Prostate gland (tissue), 2 donors: Measurements from ENCODE around the gene LRRC28. TPM values are rescaled to one million over a fixed set of nuclear protein-coding genes. Genes with fewer than 3 reads are reported as not detected.
"Not testable (repeated sequence)": the region's sequence is repeated elsewhere in the genome, so short reads cannot be mapped to it uniquely, and the experiment has no call there.

ENCODE experiments used
- DNase-seq: peaks from one replicate; pipeline ENCODE4 v3.0.0-alpha.2; 2019; ENCODE audit warnings: low spot score
- H3K27ac ChIP-seq, 2 donors: fragments of 200-600 bp; sonication (generic); 2 replicates each; pipeline ENCODE4 v1.5.1; 2017 to 2019
- H3K27me3 ChIP-seq: fragments of 200-600 bp; sonication (generic); replicated peaks from 2 replicates; pipeline ENCODE4 v1.5.1; 2019; ENCODE audit not compliant: insufficient read depth
- H3K36me3 ChIP-seq, 2 donors: fragments of 200-600 bp; sonication (generic); 1 replicate in 1 of 2; 2 replicates in 1 of 2; pipeline versions ENCODE4 v1.5.1 to v1.8.1; 2017 to 2019
- H3K4me1 ChIP-seq: fragments of 200-600 bp; sonication (generic); replicated peaks from 2 replicates; pipeline ENCODE4 v1.5.1; 2019
- H3K4me3 ChIP-seq, 2 donors: fragments of 200-600 bp; sonication (generic); 2 replicates each; pipeline ENCODE4 v1.5.1; 2017 to 2019
- H3K9me3 ChIP-seq: fragments of 200-600 bp; sonication (generic); 2 replicates; pipeline ENCODE4 v1.5.1; 2017
- POLR2A ChIP-seq: fragments of 450-650 bp; IDR thresholded peaks from one replicate; pipeline ENCODE4 v1.6.1; 2016; ENCODE audit warnings: antibody characterized with exemption, mild to moderate bottlenecking
- POLR2AphosphoS5 ChIP-seq: sonication (generic); formaldehyde crosslinking; IDR thresholded peaks from one replicate; pipeline ENCODE4 v1.6.1; 2017; ENCODE audit warnings: antibody characterized with exemption
- WGBS: methylation state at CpG from one replicate; pipeline ENCODE4 v1.1.5; 2018; 5-methylcytosine and 5-hydroxymethylcytosine counted together
- intact Hi-C: fragments of 100-400 bp; cut with DNase I; formaldehyde crosslinking; loops from one replicate; pipeline ENCODE4 v1.14.2; 2022
- total RNA-seq, 2 donors: library from RNA; depleted of rRNA; stranded (reverse); fragments of >200 nt; gene quantifications; one replicate each; pipeline ENCODE4 v1.1.0, GENCODE V29; 2016
- TF ChIP-seq, protein P1 (sequence below), 4 experiments: fragments of 200-600 bp in 2 of 4; fragments of 450-650 bp in 2 of 4; sonication (generic) in 2 of 4; IDR thresholded peaks; 1 replicate in 3 of 4; 2 replicates in 1 of 4; pipeline ENCODE4 v1.5.1; 2016 to 2019; ENCODE audit warnings: antibody characterized with exemption in 4 of 4, mild to moderate bottlenecking in 2 of 4, moderate library complexity in 2 of 4

The LRRC28 gene
- total RNA-seq, 2 donors from 2014 or later = 16.0 to 36.8 TPM

DNA sequence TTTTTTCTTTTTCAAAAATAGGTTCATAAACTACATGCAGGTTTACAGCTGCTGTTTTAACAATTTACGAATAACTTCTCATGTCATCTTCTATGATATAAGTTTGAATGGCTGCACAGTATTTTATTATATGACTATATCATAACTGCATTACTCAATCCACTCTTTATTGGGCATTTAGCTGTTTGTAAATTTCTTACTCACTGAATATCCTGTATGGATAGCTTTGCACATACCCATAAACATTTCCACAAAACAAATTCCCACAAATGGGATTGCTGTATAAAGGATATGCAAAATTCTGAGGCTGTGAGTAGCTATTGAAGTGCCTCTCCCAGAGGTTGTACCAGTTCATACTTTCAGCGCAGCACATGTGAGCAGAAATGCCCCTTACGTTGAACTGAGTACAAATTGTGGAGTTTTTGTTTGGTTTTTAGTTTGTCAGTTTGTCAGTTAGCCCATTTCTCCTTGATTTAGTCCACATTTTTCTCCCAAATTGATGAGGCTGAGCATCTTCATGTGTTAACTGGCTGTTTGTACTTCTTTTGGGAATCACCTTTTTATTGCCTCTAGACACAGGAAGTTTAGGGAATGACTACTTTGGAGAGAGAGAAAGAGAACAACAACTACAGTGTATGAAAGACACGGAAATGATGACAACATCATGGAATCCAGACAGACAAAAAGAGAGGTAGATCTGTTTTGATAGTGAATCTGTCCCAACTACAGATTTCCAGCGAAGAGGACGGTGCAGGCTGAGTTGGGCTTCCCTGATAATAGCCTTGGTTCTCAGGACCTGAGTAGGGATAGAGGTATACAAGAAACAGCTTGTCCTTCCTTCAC, 26.7 kb upstream of the LRRC28 start:
- no peaks in the 10 kb centered on the region for H3K27me3 ChIP-seq
- no peak overlapping the region for H3K27ac ChIP-seq
- WGBS = 85% methylated on average over 6 of the region's 6 CpGs
- no peaks in the 10 kb centered on the region for H3K36me3 ChIP-seq
- no peak for DNase-seq
- H3K4me1 ChIP-seq = no peaks in the 10 kb centered on the region
- H3K4me3 ChIP-seq = no peak overlapping the region
- intact Hi-C loops = no loop called here
- no peak for TF ChIP-seq POLR2AphosphoS5
- TF ChIP-seq, protein P1, sequence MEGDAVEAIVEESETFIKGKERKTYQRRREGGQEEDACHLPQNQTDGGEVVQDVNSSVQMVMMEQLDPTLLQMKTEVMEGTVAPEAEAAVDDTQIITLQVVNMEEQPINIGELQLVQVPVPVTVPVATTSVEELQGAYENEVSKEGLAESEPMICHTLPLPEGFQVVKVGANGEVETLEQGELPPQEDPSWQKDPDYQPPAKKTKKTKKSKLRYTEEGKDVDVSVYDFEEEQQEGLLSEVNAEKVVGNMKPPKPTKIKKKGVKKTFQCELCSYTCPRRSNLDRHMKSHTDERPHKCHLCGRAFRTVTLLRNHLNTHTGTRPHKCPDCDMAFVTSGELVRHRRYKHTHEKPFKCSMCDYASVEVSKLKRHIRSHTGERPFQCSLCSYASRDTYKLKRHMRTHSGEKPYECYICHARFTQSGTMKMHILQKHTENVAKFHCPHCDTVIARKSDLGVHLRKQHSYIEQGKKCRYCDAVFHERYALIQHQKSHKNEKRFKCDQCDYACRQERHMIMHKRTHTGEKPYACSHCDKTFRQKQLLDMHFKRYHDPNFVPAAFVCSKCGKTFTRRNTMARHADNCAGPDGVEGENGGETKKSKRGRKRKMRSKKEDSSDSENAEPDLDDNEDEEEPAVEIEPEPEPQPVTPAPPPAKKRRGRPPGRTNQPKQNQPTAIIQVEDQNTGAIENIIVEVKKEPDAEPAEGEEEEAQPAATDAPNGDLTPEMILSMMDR (IDR thresholded peaks at IDR 0.05) = no peak
- TF ChIP-seq POLR2A = no peak
- no peaks in the 10 kb centered on the region for H3K9me3 ChIP-seq

DNA sequence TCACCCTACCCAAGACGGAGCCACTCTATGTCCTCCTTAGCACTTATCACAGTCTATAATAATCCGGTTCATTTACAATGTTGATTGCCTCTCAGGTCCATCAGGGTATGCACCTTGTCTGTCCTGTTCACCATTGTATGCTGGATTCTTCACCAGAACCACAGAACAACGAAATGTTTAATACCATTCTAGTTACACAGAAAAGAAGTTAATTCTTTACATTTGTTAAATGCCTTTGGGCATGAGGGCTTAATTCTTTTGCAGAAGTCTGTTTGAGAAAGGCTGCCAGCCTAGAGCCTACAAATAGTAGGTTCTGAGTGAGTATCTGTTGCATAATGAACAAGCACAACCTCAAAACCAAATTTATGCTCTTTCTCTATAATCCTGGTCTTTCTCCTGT, 24.5 kb upstream of the LRRC28 start:
- H3K9me3 ChIP-seq = no peaks in the 10 kb centered on the region
- TF ChIP-seq POLR2AphosphoS5 (no peak), POLR2A (no peak)
- TF ChIP-seq, protein P1 (IDR thresholded peaks at IDR 0.05) = no peak
- 44% methylated on average over 3 of the region's 3 CpGs for WGBS
- H3K27ac ChIP-seq = peak overlapping the region in 1 of 2 donors; percentile 22
- intact Hi-C loops = no loop called here
- H3K27me3 ChIP-seq = no peaks in the 10 kb centered on the region
- no peaks in the 10 kb centered on the region for H3K4me1 ChIP-seq
- H3K4me3 ChIP-seq = no peak overlapping the region
- no peaks in the 10 kb centered on the region for H3K36me3 ChIP-seq
- DNase-seq = no peak

DNA sequence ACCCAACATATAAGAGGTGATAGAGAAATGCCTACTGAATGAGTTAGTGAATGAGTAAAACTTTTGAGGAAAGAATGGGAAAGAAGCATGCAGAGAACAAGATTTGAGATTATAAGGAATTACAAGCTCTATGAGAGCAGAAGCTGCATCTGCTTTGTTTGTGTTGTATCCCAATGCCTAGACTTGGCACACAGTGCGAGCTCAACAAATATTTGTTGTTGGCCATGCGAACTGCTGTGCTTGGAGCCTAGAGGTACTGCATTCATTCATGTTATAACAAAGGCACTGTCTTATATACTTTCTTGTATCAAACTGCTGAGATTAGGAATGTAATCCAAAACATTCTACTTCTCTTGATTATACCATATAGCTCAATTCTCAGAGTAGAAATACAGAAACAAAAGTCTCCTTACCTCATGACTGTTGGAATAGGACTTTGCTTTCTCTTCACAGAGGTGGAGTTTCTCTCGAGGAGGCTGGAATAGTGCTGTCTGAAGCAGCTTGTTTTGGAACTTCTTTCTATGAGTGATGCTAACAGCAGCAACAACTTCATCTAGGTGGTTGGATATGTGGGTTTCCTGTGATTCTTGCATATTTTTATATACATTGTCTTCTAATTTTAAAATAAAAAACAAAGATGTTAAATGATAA, 23.0 kb upstream of the LRRC28 start:
- Histone ChIP-seq H3K4me3 (no peak overlapping the region), H3K36me3 (no peaks in the 10 kb centered on the region), H3K27ac (peak overlapping the region in 1 of 2 donors; percentile 22), H3K9me3 (no peaks in the 10 kb centered on the region), H3K4me1 (no peaks in the 10 kb centered on the region), H3K27me3 (no peaks in the 10 kb centered on the region)
- intact Hi-C loops = no loop called here
- DNase-seq = peak; percentile 60
- 64% methylated on average over 3 of the region's 3 CpGs for WGBS
- no peak for TF ChIP-seq POLR2A
- peak; percentile 57 for TF ChIP-seq POLR2AphosphoS5

DNA sequence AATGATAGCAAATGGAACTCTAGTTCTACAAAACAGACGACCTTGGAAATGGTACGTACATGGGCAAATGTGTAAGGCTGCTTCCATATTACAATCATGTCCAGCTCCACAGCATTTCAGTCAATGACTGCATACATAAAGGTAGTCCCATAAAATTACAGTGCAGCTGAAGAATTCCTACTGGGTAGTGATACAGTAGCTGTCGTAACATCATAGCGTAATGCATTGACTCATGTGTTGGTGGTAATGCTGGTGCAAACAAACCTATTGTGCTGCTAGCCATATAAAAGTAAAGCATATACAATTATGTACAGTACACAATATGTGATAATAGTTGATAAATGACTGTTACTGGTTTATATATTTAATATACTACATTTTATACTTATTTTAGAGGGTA, 20.4 kb upstream of the LRRC28 start:
- WGBS = 98% methylated on average over 4 of the region's 4 CpGs
- DNase-seq = no peak
- no peaks in the 10 kb centered on the region for H3K4me1 ChIP-seq

DNA sequence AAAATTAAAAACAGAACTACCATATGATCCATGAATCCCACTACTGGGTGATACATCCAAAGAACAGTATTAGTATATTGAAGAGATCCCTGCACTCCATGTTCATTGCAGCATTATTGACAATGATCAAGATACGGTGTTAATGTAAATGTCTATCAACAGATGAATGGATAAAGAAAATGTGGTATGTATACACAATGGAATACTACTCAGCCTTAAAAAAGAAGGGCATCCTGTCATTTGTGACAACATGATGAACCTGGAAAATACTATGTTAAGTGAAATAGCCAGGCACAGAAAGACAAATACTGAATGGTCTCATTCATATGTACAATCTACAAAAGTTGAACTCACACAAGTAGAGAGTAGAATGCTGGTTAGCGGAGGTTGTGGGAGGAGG, 18.5 kb upstream of the LRRC28 start:
- no peak for TF ChIP-seq POLR2AphosphoS5
- TF ChIP-seq, protein P1 (IDR thresholded peaks at IDR 0.05) = no peak
- TF ChIP-seq POLR2A = no peak
- H3K27me3 ChIP-seq = no peaks in the 10 kb centered on the region
- H3K9me3 ChIP-seq = no peaks in the 10 kb centered on the region
- H3K36me3 ChIP-seq = no peaks in the 10 kb centered on the region
- no peak overlapping the region for H3K27ac ChIP-seq
- WGBS = 96% methylated on average over 2 of the region's 2 CpGs
- intact Hi-C loops = no loop called here
- no peak for DNase-seq
- no peak overlapping the region for H3K4me3 ChIP-seq
- no peaks in the 10 kb centered on the region for H3K4me1 ChIP-seq

More for the DNA sequence above, 20.4 kb upstream of the LRRC28 start:
- Histone ChIP-seq H3K9me3 (no peaks in the 10 kb centered on the region), H3K36me3 (no peaks in the 10 kb centered on the region), H3K4me3 (no peak overlapping the region), H3K27ac (no peak overlapping the region), H3K27me3 (no peaks in the 10 kb centered on the region)
- intact Hi-C loops = no loop called here
- TF ChIP-seq POLR2AphosphoS5 (no peak), POLR2A (no peak)
- TF ChIP-seq, protein P1 (IDR thresholded peaks at IDR 0.05) = no peak

DNA sequence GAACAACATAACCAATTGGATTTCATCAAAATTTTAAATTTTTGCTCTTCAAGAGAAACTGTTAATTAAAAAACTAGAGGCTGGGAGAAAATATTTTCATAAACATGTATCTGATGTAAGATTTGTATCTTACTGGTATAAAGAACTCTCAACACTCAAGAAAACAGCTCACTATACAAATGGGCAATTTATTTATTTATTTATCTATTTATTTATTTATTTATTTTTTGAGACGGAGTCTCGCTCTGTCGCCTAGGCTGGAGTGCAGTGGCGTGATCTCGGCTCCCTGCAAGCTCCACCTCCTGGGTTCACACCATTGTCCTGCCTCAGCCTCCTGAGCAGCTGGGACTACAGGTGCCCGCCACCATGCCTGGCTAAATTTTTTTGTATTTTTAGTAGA, 17.1 kb upstream of the LRRC28 start:
- H3K36me3 ChIP-seq, H3K27ac ChIP-seq, H3K4me1 ChIP-seq, H3K9me3 ChIP-seq, H3K4me3 ChIP-seq, DNase-seq, intact Hi-C loops, H3K27me3 ChIP-seq: not testable (repeated sequence)
- WGBS = 88% methylated on average over 6 of the region's 6 CpGs
